Liver (tissue), 9 donors: ENCODE results near the gene MS4A2. TPM values are rescaled to one million over a fixed set of nuclear protein-coding genes. Genes with fewer than 3 reads are reported as not detected.
"Not testable (repeated sequence)": the region's sequence is repeated elsewhere in the genome, so short reads cannot be mapped to it uniquely, and the experiment has no call there.

Experiments used
- DNase-seq: peaks from one replicate; pipeline ENCODE4 v3.0.0-alpha.2; 2017; ENCODE audit warnings: low spot score
- H3K27ac ChIP-seq, 2 donors: one replicate each; pipeline ENCODE4 v1.7.0; 2013; ENCODE audit warnings: inconsistent platforms in 2 of 2, low read length in 2 of 2, control low read depth in 1 of 2, low read depth in 1 of 2, mild to moderate bottlenecking in 1 of 2
- H3K27me3 ChIP-seq, 4 donors: one replicate each; pipeline versions ENCODE4 v1.6.1 to v1.7.0; 2013; ENCODE audit warnings: low read length in 3 of 4, inconsistent platforms in 1 of 4, mild to moderate bottlenecking in 1 of 4, moderate library complexity in 1 of 4; ENCODE audit not compliant: control insufficient read depth in 4 of 4, insufficient read depth in 4 of 4
- H3K36me3 ChIP-seq, 4 donors: one replicate each; pipeline versions ENCODE4 v1.6.1 to v1.7.0; 2013; ENCODE audit warnings: low read length in 3 of 4, mild to moderate bottlenecking in 3 of 4, low read depth in 1 of 4, moderate library complexity in 1 of 4; ENCODE audit not compliant: control insufficient read depth in 4 of 4, insufficient read depth in 3 of 4
- H3K4me1 ChIP-seq, 4 donors: one replicate each; pipeline versions ENCODE4 v1.6.1 to v1.7.0; 2013; ENCODE audit warnings: low read length in 3 of 4, mild to moderate bottlenecking in 3 of 4, moderate library complexity in 1 of 4; ENCODE audit not compliant: control insufficient read depth in 4 of 4, insufficient read depth in 4 of 4
- H3K4me3 ChIP-seq, 3 donors: one replicate each; pipeline versions ENCODE4 v1.6.1 to v1.7.0; 2013; ENCODE audit warnings: low read length in 3 of 3, control low read depth in 1 of 3, low read depth in 1 of 3, mild to moderate bottlenecking in 1 of 3
- H3K9ac ChIP-seq, 2 donors: one replicate each; pipeline ENCODE4 v1.7.0; 2013; ENCODE audit warnings: low read length in 2 of 2, mild to moderate bottlenecking in 2 of 2, moderate library complexity in 2 of 2, control low read depth in 1 of 2, low read depth in 1 of 2
- H3K9me3 ChIP-seq, 4 donors: one replicate each; pipeline versions ENCODE4 v1.6.1 to v1.7.0; 2013; ENCODE audit warnings: low read length in 3 of 4; ENCODE audit not compliant: control insufficient read depth in 4 of 4
- EGR1 ChIP-seq, 2 donors: IDR thresholded peaks; 2 replicates each; pipeline ENCODE4 v1.6.1; 2016 to 2018; ENCODE audit warnings: antibody characterized with exemption in 2 of 2, low read depth in 2 of 2
- FOXA1 ChIP-seq: IDR thresholded peaks from 2 replicates; pipeline ENCODE4 v1.6.1; 2016; ENCODE audit warnings: antibody characterized with exemption
- FOXA2 ChIP-seq: IDR thresholded peaks from 2 replicates; pipeline ENCODE4 v1.6.1; 2016; ENCODE audit warnings: antibody characterized with exemption
- GABPA ChIP-seq, 2 donors: IDR thresholded peaks in 1 of 2; conservative IDR thresholded peaks in 1 of 2; 2 replicates each; pipeline ENCODE4 v1.6.1; 2016; ENCODE audit warnings: antibody characterized with exemption in 2 of 2, mild to moderate bottlenecking in 1 of 2, moderate library complexity in 1 of 2
- HNF4A ChIP-seq, 2 donors: conservative IDR thresholded peaks; 2 replicates each; pipeline ENCODE4 v1.6.1; 2016; ENCODE audit warnings: antibody characterized with exemption in 2 of 2, mild to moderate bottlenecking in 2 of 2
- JUND ChIP-seq, 2 donors: IDR thresholded peaks; 2 replicates each; pipeline ENCODE4 v1.6.1; 2016; ENCODE audit warnings: antibody characterized with exemption in 2 of 2
- NR2F2 ChIP-seq: IDR thresholded peaks from 2 replicates; pipeline ENCODE4 v1.6.1; 2016; ENCODE audit warnings: antibody characterized with exemption
- RAD21 ChIP-seq, 2 donors: IDR thresholded peaks; 2 replicates each; pipeline ENCODE4 v1.6.1; 2016; ENCODE audit warnings: antibody characterized with exemption in 2 of 2, mild to moderate bottlenecking in 2 of 2
- RXRA ChIP-seq, 2 donors: IDR thresholded peaks; 2 replicates each; pipeline ENCODE4 v1.6.1; 2017 to 2018; ENCODE audit warnings: antibody characterized with exemption in 2 of 2, mild to moderate bottlenecking in 1 of 2
- SP1 ChIP-seq: IDR thresholded peaks from 2 replicates; pipeline ENCODE4 v1.6.1; 2018; ENCODE audit warnings: antibody characterized with exemption, mild to moderate bottlenecking
- TAF1 ChIP-seq: conservative IDR thresholded peaks from 2 replicates; pipeline ENCODE4 v1.6.1; 2016; ENCODE audit warnings: antibody characterized with exemption, mild to moderate bottlenecking
- YY1 ChIP-seq: IDR thresholded peaks from 2 replicates; pipeline ENCODE4 v1.6.1; 2016; ENCODE audit warnings: antibody characterized with exemption, mild to moderate bottlenecking
- WGBS: extraction: QIAGEN DNeasy Blood & Tissue Kit; methylation state at CpG from one replicate; pipeline ENCODE4 v1.1.7; 2013; 5-methylcytosine and 5-hydroxymethylcytosine counted together
- polyA plus RNA-seq, 2 donors: library from polyadenylated mRNA; stranded (reverse) in 1 of 2; unstranded in 1 of 2; fragments of 200-250 nt in 1 of 2; fragments of >200 nt in 1 of 2; fragmentation: Nextera tagmentation in 1 of 2; extraction: Ambion mirVana in 1 of 2; gene quantifications; one replicate each; pipeline versions ENCODE4 v1.2.1 to v1.2.3, GENCODE V29; 2013 to 2015
- total RNA-seq, 2 donors: library from RNA; depleted of rRNA; stranded (reverse); fragments of >200 nt; gene quantifications; one replicate each; pipeline ENCODE4 v1.2.3, GENCODE V29; 2014
- TF ChIP-seq, protein P1 (sequence below): IDR thresholded peaks from 2 replicates; pipeline ENCODE4 v1.6.1; 2016; ENCODE audit warnings: antibody characterized with exemption, mild to moderate bottlenecking
- TF ChIP-seq, protein P2 (sequence below): IDR thresholded peaks from 2 replicates; pipeline ENCODE4 v1.6.1; 2016; ENCODE audit warnings: antibody characterized with exemption
- TF ChIP-seq, protein P3 (sequence below): IDR thresholded peaks from 2 replicates; pipeline ENCODE4 v1.6.1; 2016; ENCODE audit warnings: antibody characterized with exemption
- TF ChIP-seq, protein P4 (sequence below): fragments of 150-350 bp; IDR thresholded peaks from 2 replicates; pipeline ENCODE4 v1.5.1; 2017; ENCODE audit warnings: improper control_type of control experiment, low read depth, low read length; ENCODE audit not compliant: missing input control
- donor health status: healthy.
- donor health status: healthy.
- donor health status: healthy.
- donor health status: healthy.
- donor health status: healthy.

Gene MS4A2
- total and polyA plus RNA-seq, 4 donors: 0.08 to 0.37 (median 0.32) TPM; not detected in 1

DNA sequence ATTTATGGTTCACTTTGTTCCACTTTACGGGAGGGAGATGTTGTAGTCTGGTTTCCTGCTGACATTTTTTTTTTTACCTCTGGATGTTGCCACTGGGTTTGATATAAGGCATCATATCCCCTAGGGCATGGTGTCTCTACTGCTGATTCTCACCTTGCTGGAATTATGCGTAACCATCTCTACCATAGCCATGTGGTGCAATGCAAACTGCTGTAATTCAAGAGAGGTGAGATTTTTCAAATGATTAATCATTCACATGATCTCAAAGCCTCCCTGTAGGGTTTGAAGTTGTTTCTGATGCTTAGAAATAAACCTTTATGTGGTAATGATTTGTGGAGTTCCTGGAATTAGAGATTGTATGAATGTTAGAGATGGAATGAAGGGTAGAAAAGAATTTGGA, 19.0 kb upstream of the MS4A2 start:
- Histone ChIP-seq H3K9me3 (no peaks in the 10 kb centered on the region), H3K4me1 (no peaks in the 10 kb centered on the region), H3K27me3 (no peaks in the 10 kb centered on the region), H3K27ac (no peak overlapping the region), H3K36me3 (no peaks in the 10 kb centered on the region), H3K9ac (no peak overlapping the region), H3K4me3 (no peak overlapping the region)
- no peak for TF ChIP-seq HNF4A (conservative IDR thresholded peaks at IDR 0.05)
- no peak for TF ChIP-seq FOXA1
- no peak for TF ChIP-seq RAD21 (IDR thresholded peaks at IDR 0.05)
- TF ChIP-seq RXRA (IDR thresholded peaks at IDR 0.05): no peak
- TF ChIP-seq NR2F2: no peak
- TF ChIP-seq JUND (IDR thresholded peaks at IDR 0.05): no peak
- no peak for TF ChIP-seq TAF1
- no peak for TF ChIP-seq GABPA (IDR thresholded peaks at IDR 0.05 in 1 of 2, conservative IDR thresholded peaks at IDR 0.05 in 1 of 2)
- TF ChIP-seq FOXA2: no peak
- TF ChIP-seq, protein P1, sequence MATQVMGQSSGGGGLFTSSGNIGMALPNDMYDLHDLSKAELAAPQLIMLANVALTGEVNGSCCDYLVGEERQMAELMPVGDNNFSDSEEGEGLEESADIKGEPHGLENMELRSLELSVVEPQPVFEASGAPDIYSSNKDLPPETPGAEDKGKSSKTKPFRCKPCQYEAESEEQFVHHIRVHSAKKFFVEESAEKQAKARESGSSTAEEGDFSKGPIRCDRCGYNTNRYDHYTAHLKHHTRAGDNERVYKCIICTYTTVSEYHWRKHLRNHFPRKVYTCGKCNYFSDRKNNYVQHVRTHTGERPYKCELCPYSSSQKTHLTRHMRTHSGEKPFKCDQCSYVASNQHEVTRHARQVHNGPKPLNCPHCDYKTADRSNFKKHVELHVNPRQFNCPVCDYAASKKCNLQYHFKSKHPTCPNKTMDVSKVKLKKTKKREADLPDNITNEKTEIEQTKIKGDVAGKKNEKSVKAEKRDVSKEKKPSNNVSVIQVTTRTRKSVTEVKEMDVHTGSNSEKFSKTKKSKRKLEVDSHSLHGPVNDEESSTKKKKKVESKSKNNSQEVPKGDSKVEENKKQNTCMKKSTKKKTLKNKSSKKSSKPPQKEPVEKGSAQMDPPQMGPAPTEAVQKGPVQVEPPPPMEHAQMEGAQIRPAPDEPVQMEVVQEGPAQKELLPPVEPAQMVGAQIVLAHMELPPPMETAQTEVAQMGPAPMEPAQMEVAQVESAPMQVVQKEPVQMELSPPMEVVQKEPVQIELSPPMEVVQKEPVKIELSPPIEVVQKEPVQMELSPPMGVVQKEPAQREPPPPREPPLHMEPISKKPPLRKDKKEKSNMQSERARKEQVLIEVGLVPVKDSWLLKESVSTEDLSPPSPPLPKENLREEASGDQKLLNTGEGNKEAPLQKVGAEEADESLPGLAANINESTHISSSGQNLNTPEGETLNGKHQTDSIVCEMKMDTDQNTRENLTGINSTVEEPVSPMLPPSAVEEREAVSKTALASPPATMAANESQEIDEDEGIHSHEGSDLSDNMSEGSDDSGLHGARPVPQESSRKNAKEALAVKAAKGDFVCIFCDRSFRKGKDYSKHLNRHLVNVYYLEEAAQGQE: no peak
- TF ChIP-seq, protein P2, sequence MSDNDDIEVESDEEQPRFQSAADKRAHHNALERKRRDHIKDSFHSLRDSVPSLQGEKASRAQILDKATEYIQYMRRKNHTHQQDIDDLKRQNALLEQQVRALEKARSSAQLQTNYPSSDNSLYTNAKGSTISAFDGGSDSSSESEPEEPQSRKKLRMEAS: no peak
- TF ChIP-seq, protein P3, sequence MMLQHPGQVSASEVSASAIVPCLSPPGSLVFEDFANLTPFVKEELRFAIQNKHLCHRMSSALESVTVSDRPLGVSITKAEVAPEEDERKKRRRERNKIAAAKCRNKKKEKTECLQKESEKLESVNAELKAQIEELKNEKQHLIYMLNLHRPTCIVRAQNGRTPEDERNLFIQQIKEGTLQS: no peak
- TF ChIP-seq YY1: no peak
- no peak for DNase-seq
- 72% methylated on average over 2 of the region's 2 CpGs for WGBS

- H3K4me3 ChIP-seq, DNase-seq, H3K27ac ChIP-seq, H3K9ac ChIP-seq, H3K9me3 ChIP-seq, H3K36me3 ChIP-seq, H3K4me1 ChIP-seq, H3K27me3 ChIP-seq: not testable (repeated sequence)
- WGBS: 78% methylated on average over 6 of the region's 6 CpGs
Observed at GRCh38 chr11:60071644-60072043, 16.8 kb upstream of the MS4A2 start.

- Histone ChIP-seq H3K9ac (no peak overlapping the region), H3K4me3 (no peak overlapping the region), H3K4me1 (no peaks in the 10 kb centered on the region), H3K9me3 (no peaks in the 10 kb centered on the region), H3K27me3 (no peaks in the 10 kb centered on the region), H3K27ac (no peak overlapping the region), H3K36me3 (no peaks in the 10 kb centered on the region)
- 83% methylated on average over 15 of the region's 15 CpGs for WGBS
- no peak for DNase-seq
- TF ChIP-seq EGR1 (IDR thresholded peaks at IDR 0.05; ENCODE audit: low read depth in 2 of 2): no peak
- no peak for TF ChIP-seq RXRA (IDR thresholded peaks at IDR 0.05)
- TF ChIP-seq FOXA2: no peak
- TF ChIP-seq, protein P1: no peak
- TF ChIP-seq, protein P4, sequence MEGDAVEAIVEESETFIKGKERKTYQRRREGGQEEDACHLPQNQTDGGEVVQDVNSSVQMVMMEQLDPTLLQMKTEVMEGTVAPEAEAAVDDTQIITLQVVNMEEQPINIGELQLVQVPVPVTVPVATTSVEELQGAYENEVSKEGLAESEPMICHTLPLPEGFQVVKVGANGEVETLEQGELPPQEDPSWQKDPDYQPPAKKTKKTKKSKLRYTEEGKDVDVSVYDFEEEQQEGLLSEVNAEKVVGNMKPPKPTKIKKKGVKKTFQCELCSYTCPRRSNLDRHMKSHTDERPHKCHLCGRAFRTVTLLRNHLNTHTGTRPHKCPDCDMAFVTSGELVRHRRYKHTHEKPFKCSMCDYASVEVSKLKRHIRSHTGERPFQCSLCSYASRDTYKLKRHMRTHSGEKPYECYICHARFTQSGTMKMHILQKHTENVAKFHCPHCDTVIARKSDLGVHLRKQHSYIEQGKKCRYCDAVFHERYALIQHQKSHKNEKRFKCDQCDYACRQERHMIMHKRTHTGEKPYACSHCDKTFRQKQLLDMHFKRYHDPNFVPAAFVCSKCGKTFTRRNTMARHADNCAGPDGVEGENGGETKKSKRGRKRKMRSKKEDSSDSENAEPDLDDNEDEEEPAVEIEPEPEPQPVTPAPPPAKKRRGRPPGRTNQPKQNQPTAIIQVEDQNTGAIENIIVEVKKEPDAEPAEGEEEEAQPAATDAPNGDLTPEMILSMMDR: no peak
- TF ChIP-seq NR2F2: no peak
- TF ChIP-seq, protein P3: no peak
- TF ChIP-seq RAD21 (IDR thresholded peaks at IDR 0.05): no peak
- TF ChIP-seq GABPA (IDR thresholded peaks at IDR 0.05 in 1 of 2, conservative IDR thresholded peaks at IDR 0.05 in 1 of 2): no peak
- TF ChIP-seq, protein P2: no peak
- TF ChIP-seq SP1: no peak
Observed at GRCh38 chr11:60077216-60077817, 11.1 kb upstream of the MS4A2 start.
